ENCODE data around the gene SUSD4.
"Not testable (repeated sequence)": the region's sequence is repeated elsewhere in the genome, so short reads cannot be mapped to it uniquely, and the experiment has no call there.

The SUSD4 gene

DNA sequence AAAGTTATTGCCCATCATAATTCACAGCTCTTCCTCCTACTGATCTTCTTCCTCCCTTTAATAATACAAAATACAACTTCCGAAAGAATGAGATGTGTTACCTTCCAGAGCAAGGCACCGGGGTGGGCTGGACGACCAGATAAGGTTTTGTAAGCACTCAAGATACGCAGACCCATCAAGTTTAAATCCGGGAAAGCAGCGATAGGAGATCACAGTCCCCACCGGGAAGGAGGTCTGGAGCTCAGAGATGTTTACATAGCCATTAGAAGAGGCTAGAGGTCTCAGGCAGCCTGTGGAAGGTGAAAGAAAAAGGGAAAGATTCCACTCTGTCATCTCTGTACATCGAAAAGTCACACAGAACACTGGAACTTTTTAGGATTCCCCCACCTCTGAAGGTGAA, 99.4 kb downstream of the SUSD4 start:
- DNase-seq: no peak
- in situ Hi-C loops (cut with MboI; ENCODE audit: low pct_unique_long_range_greater_than_20kb, low sequenced_read_pairs): no loop called here

DNA sequence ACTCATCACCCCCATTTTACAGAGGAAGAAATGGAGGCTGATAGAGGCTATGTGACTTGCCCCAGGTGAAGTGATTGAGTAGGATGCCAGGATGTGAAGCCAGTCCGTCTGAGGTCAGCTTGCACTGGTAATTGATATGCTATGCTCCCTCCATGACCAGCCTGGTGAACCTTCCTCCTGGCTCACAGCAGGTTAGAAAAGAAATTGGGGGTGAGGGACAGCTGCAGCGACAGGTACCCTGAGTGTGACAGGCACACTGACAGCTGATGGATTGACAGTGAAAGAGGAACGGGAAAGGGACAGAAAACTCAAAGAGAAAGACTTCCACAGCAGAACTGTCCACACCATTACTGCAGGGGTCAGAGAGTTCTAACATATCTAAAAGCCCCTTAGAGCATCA, 102.1 kb downstream of the SUSD4 start:
- in situ Hi-C loops (cut with MboI; ENCODE audit: low pct_unique_long_range_greater_than_20kb, low sequenced_read_pairs): no loop called here
- DNase-seq: no peak

DNA sequence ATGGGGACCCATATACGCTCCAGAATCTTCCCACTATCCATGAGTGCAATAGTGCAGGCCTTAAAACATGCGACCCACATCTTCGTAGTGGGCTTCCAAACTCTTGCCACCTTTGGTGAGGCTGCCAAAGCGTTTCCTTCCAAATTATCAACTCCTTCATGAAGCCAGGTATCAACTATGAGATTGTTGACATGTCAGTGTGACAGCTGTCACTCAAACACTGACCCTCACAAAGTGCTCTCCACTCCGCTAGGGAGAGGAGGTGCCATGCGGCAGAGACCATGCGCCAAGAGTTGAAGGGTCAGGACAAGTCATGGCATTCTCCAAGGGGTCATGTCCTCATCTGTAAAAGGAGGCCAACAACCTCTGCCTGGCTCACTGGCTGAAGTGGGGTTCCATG, 103.3 kb downstream of the SUSD4 start:
- no peak for DNase-seq
- in situ Hi-C loops (cut with MboI; ENCODE audit: low pct_unique_long_range_greater_than_20kb, low sequenced_read_pairs): no loop called here

DNA sequence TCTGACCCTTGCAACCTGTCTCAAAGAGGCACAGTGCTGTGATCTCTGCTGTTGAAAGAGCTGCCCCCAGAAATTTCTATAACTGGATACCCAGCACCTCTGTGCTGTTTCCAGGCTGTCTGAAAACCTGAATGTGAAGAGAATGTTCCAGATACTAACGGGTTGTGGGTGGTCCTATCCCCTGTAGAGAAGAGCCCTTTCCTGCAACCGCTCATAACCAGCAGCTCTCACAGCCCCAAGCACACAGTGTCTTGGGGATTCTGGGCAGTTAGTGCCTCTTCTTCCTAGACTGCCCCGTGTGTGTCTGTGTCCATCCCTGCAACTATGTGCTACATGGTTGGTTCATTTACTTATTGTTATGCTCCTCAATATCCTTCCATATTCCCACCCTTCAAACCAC, 104.5 kb downstream of the SUSD4 start:
- DNase-seq: no peak
- in situ Hi-C loops (cut with MboI; ENCODE audit: low pct_unique_long_range_greater_than_20kb, low sequenced_read_pairs): no loop called here

DNA sequence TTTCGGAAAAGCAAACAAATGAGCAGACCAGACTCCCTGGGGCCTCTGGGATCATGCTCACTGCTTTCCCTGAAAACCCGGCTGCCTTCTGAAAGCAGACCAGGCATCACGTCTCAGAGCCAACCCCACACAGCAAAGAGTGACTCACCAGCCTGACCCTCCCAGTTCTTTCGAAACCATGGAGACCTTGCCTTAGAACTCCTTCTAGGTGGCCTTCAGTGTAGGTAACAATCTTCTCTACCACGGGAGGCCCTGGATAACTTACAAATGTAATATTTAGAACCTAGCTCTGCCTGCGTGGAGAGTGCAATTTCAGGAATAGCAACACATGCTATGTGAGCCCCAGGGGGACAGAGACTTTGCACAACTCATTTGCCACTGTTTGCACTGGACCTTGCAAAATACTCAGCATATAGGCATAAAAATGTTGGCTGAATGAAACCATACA, 105.2 kb downstream of the SUSD4 start:
- in situ Hi-C loops (cut with MboI; ENCODE audit: low pct_unique_long_range_greater_than_20kb, low sequenced_read_pairs): no loop called here
- no peak for DNase-seq

DNA sequence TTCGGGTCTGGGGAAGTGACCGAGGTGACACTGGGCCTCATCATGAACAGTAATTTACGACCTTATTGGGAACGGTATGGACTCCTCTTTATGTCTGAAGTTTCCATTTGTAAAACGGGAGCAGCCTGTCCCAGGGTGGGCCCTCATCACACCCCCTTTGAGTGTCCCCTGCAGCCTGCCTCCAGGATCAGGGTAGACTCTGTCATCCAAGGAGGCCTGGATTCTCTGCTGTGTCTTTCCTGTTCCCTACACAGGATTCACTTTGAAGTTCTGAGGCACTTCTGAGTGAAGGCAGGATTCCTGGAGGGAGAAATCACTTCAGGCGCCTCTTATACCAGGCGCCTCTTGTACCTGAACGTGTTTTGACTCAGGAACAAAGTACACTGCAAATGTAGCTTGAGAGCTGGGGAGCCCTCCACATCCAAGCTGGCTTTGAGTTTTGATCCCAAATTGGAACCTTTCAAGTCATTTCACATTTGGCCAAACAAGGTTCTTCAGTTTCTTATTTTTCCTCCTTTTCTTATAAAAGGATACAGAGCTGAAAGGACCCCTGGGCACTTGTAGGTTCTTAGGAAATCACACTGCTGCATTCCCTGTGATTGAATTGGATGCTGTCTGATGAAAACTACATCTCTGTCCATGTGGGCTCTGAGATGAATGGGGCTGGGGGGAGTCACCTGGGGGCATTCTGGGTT, 106.0 kb downstream of the SUSD4 start:
- in situ Hi-C loops (cut with MboI; ENCODE audit: low pct_unique_long_range_greater_than_20kb, low sequenced_read_pairs): no loop called here
- no peak for DNase-seq

- DNase-seq: no peak
- in situ Hi-C loops (cut with MboI; ENCODE audit: low pct_unique_long_range_greater_than_20kb, low sequenced_read_pairs): no loop called here
Measured at GRCh38 chr1:223256034-223256433, 107.9 kb downstream of the SUSD4 start.

- DNase-seq: no peak
- in situ Hi-C loops (cut with MboI; ENCODE audit: low pct_unique_long_range_greater_than_20kb, low sequenced_read_pairs): no loop called here
Measured at GRCh38 chr1:223253916-223254315, 110.1 kb downstream of the SUSD4 start.

GRCh38 chr1:223251387-223251786, 112.6 kb downstream of the SUSD4 start:
- in situ Hi-C loops (cut with MboI; ENCODE audit: low pct_unique_long_range_greater_than_20kb, low sequenced_read_pairs); DNase-seq: not testable (repeated sequence)

- in situ Hi-C loops (cut with MboI; ENCODE audit: low pct_unique_long_range_greater_than_20kb, low sequenced_read_pairs): no loop called here
Measured at GRCh38 chr1:223250632-223251015, 113.4 kb downstream of the SUSD4 start.

DNA sequence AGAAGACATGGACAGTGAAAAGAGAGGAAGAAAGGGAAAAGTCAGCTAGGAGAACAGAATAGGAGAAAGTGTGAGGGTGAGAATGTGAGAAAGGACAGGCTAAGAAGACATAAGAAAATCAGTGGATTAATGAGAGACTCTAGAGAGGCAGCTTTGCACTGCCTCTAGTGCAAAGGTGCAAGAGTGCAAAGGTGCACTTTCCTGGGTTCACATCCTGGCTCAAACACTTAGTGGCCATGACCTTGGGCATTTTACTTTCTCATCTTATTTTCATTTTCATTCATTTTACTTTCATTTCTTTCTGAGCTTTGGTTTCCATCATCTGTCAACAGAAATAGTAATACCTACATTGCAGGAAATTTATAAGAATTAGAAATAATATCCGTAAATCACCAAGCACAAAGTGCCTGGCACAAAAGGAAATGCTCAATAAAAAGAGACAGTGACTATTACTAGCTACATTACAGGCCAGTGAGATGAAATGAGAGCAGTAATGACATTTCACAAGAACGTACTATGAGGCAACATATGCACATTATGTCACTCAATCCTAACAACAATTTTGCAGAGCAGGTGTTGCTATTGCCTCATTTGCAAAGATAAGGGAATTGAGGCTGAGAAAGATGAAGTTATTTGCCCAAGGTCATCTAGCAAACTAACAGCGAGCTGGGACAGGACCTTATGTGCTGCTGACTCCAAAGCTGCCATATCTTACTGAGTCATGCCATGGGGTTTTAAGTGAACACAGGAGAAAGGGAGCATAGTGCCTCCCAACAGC, 113.9 kb downstream of the SUSD4 start:
- in situ Hi-C loops (cut with MboI; ENCODE audit: low pct_unique_long_range_greater_than_20kb, low sequenced_read_pairs): no loop called here
- DNase-seq: no peak

More at GRCh38 chr1:223250632-223251015, 113.4 kb downstream of the SUSD4 start:
- DNase-seq: no peak

GRCh38 chr1:223248770-223249140, 115.2 kb downstream of the SUSD4 start:
- DNase-seq: no peak
- in situ Hi-C loops (cut with MboI; ENCODE audit: low pct_unique_long_range_greater_than_20kb, low sequenced_read_pairs): no loop called here

GRCh38 chr1:223248001-223248769, 115.8 kb downstream of the SUSD4 start:
- DNase-seq: no peak
- in situ Hi-C loops (cut with MboI; ENCODE audit: low pct_unique_long_range_greater_than_20kb, low sequenced_read_pairs): no loop called here

GRCh38 chr1:223246476-223247112, 117.4 kb downstream of the SUSD4 start:
- DNase-seq: no peak
- in situ Hi-C loops (cut with MboI; ENCODE audit: low pct_unique_long_range_greater_than_20kb, low sequenced_read_pairs): no loop called here

- no peak for DNase-seq
- in situ Hi-C loops (cut with MboI; ENCODE audit: low pct_unique_long_range_greater_than_20kb, low sequenced_read_pairs): no loop called here
Measured at GRCh38 chr1:223245983-223246382, 118.0 kb downstream of the SUSD4 start.

- no peak for DNase-seq
- in situ Hi-C loops (cut with MboI; ENCODE audit: low pct_unique_long_range_greater_than_20kb, low sequenced_read_pairs): no loop called here
Measured at GRCh38 chr1:223245411-223245810, 118.6 kb downstream of the SUSD4 start.

- no peak for DNase-seq
- in situ Hi-C loops (cut with MboI; ENCODE audit: low pct_unique_long_range_greater_than_20kb, low sequenced_read_pairs): no loop called here
Measured at GRCh38 chr1:223244366-223245103, 119.4 kb downstream of the SUSD4 start.

DNA sequence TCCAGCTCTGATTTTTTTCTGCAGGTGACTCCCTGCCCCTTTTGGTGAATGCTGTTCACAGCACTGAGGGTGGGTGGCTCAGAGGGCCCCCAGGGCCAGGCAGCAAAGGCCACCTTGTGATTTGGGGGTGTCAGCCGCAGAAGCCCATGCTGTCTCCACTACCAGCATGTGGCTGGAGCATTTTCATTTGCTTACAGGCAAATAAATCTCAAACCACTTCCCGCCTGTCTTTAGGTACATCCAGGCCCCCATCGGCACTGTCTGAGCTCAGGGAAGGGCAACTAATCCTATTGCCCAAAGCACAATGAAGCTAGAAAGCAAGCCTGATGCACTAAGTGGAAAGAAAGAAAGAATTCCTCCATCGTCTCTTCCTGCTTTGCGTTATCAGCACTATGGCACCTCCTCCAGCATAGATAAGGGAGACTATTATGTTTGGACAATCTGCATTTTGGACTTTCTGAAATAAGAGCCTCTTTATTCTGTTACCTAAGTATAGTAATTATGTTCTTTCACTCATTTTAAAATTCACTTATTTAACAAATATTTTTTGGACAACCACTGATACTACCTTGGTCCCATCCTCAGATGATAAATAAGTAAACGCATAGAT, 120.4 kb downstream of the SUSD4 start:
- in situ Hi-C loops (cut with MboI; ENCODE audit: low pct_unique_long_range_greater_than_20kb, low sequenced_read_pairs): no loop called here
- no peak for DNase-seq

GRCh38 chr1:223242971-223243370, 121.0 kb downstream of the SUSD4 start:
- no peak for DNase-seq
- in situ Hi-C loops (cut with MboI; ENCODE audit: low pct_unique_long_range_greater_than_20kb, low sequenced_read_pairs): no loop called here

All from KBM-7 (cell line).